CD4-positive, alpha-beta memory T cell (primary cell): Measurements from ENCODE around the gene CXCL5. TPM values are rescaled to one million over a fixed set of nuclear protein-coding genes. Genes with fewer than 3 reads are reported as not detected.
"Not testable (repeated sequence)": the region's sequence is repeated elsewhere in the genome, so short reads cannot be mapped to it uniquely, and the experiment has no call there.

Experiments used
- CTCF ChIA-PET: fragments of 350-600 bp; sonication (Branson Sonifier 250); formaldehyde crosslinking; loops from one replicate; lab custom pipeline; 2021; ENCODE audit warnings: inconsistent platforms; ENCODE audit not compliant: partially characterized antibody; lab: Charles Lee
- POLR2A ChIA-PET: fragments of 350-600 bp; sonication (Branson Sonifier 250); formaldehyde crosslinking; loops from one replicate; lab custom pipeline; 2021; ENCODE audit not compliant: partially characterized antibody; lab: Charles Lee
- DNase-seq, 5 donors: peaks; one replicate each; pipeline versions ENCODE4 v3.0.0 to v3.0.0-alpha.2; 2020 to 2022; ENCODE audit warnings: mixed read lengths in 1 of 5
- H3K27ac ChIP-seq: one replicate; pipeline ENCODE4 v1.7.0; 2013; ENCODE audit warnings: low read depth, low read length
- H3K27me3 ChIP-seq: 2 replicates; pipeline ENCODE4 v1.7.0; 2013; ENCODE audit warnings: mild to moderate bottlenecking, low read length, moderate library complexity; ENCODE audit not compliant: insufficient read depth
- H3K36me3 ChIP-seq: 2 replicates; pipeline ENCODE4 v1.7.0; 2013; ENCODE audit warnings: mild to moderate bottlenecking, low read length, moderate library complexity; ENCODE audit not compliant: insufficient read depth
- H3K4me1 ChIP-seq: 2 replicates; pipeline ENCODE4 v1.7.0; 2013; ENCODE audit warnings: mild to moderate bottlenecking, low read length, moderate library complexity; ENCODE audit not compliant: insufficient read depth
- H3K4me3 ChIP-seq, 2 donors: one replicate each; pipeline ENCODE4 v1.7.0; 2013; ENCODE audit warnings: low read length in 2 of 2, mild to moderate bottlenecking in 1 of 2
- H3K9me3 ChIP-seq, 2 donors: one replicate each; pipeline ENCODE4 v1.7.0; 2013; ENCODE audit warnings: low read length in 2 of 2, control low read depth in 1 of 2; ENCODE audit not compliant: control insufficient read depth in 1 of 2
- H3K27ac Mint-ChIP-seq, 7 donors: one replicate each; pipeline ENCODE4 v1.8.0; 2020 to 2021; ENCODE audit warnings: mixed read lengths in 7 of 7, mild to moderate bottlenecking in 6 of 7, inconsistent platforms in 3 of 7, moderate library complexity in 3 of 7
- H3K27me3 Mint-ChIP-seq, 2 donors: one replicate each; pipeline ENCODE4 v1.8.0; 2020 to 2021; ENCODE audit warnings: mixed read lengths in 2 of 2
- H3K36me3 Mint-ChIP-seq, 2 donors: one replicate each; pipeline ENCODE4 v1.8.0; 2020 to 2021; ENCODE audit warnings: mixed read lengths in 2 of 2, inconsistent platforms in 1 of 2, mild to moderate bottlenecking in 1 of 2
- H3K4me1 Mint-ChIP-seq, 4 donors: one replicate each; pipeline ENCODE4 v1.8.0; 2020 to 2021; ENCODE audit warnings: mixed read lengths in 4 of 4, mild to moderate bottlenecking in 1 of 4
- H3K4me3 Mint-ChIP-seq, 8 donors: one replicate each; pipeline ENCODE4 v1.8.0; 2020 to 2021; ENCODE audit warnings: mixed read lengths in 8 of 8, mild to moderate bottlenecking in 7 of 8, moderate library complexity in 6 of 8, inconsistent platforms in 3 of 8
- H3K9me3 Mint-ChIP-seq, 8 donors: one replicate each; pipeline ENCODE4 v1.8.0; 2020 to 2021; ENCODE audit warnings: mixed read lengths in 8 of 8, mild to moderate bottlenecking in 5 of 8, inconsistent platforms in 3 of 8, moderate library complexity in 1 of 8
- intact Hi-C: fragments of 100-400 bp; cut with micrococcal nuclease; formaldehyde crosslinking; loops from one replicate; pipeline ENCODE4 v1.15.1; 2023
- polyA plus RNA-seq, 2 donors: library from polyadenylated mRNA; unstranded; fragments of 300-500 nt; fragmentation: Illumina TruSeq; gene quantifications; one replicate each; pipeline ENCODE4 v1.2.3, GENCODE V29; 2021
- total RNA-seq, 2 experiments: library from RNA; stranded (reverse); gene quantifications; one replicate each; pipeline ENCODE4 v1.2.3, GENCODE V29; 2021

The CXCL5 gene
- total and polyA plus RNA-seq, 4 experiments from 2014 or later: not detected

GRCh38 chr4:73988061-73988460 lies 10.4 kb downstream of the CXCL5 start, which contains the start of gene PPBP:
Gene PPBP (minus strand): TSS chr4:73988190. CDS start chr4:73988103, 87 bp downstream.
- peaks cover 0 to 2% (median 0%) of the 10 kb centered on the region in 8 donors for H3K9me3 Mint-ChIP-seq
- intact Hi-C loops: no loop called here
- Histone ChIP-seq H3K9me3 (no peaks in the 10 kb centered on the region), H3K4me1 (no peaks in the 10 kb centered on the region), H3K4me3 (no peak within 1 kb of the TSS), H3K27me3 (no peaks in the 10 kb centered on the region), H3K27ac (no peak within 1 kb of the TSS), H3K36me3 (no peaks in the 10 kb centered on the region)
- H3K4me3 Mint-ChIP-seq: no peak within 1 kb of the TSS
- H3K36me3 Mint-ChIP-seq: no peaks in the 10 kb centered on the region
- ChIA-PET POLR2A (no interaction called here), CTCF (no interaction called here)
- H3K27ac Mint-ChIP-seq: no peak within 1 kb of the TSS
- peaks cover 1 to 2% of the 10 kb centered on the region in 2 donors for H3K27me3 Mint-ChIP-seq
- DNase-seq: no peak
- no peaks in the 10 kb centered on the region for H3K4me1 Mint-ChIP-seq

DNA sequence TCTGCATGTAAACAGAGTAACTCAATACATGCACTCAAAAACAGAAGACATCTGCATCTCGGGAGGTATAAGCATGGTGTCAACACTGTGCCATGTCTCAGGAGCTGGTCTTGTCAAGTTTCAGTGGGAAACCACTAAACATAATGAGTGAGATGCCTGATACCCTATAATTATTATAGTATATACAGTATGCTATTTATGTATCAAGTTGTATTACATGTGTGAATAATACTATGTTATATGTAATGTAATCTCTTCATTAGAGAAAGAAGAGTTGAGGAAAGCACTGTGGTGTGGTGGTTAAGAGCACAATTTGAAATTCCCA lies 13.0 kb downstream of the CXCL5 start:
- ChIA-PET POLR2A (no interaction called here), CTCF (no interaction called here)
- no peak overlapping the region for H3K27ac ChIP-seq
- Mint-ChIP-seq H3K27ac (no peak overlapping the region), H3K4me3 (no peak overlapping the region), H3K9me3 (peaks cover 0 to 4% (median 0%) of the 10 kb centered on the region in 8 donors), H3K27me3 (peaks cover 1 to 4% of the 10 kb centered on the region in 2 donors), H3K4me1 (no peaks in the 10 kb centered on the region), H3K36me3 (no peaks in the 10 kb centered on the region)
- H3K4me1 ChIP-seq: no peaks in the 10 kb centered on the region
- intact Hi-C loops: no loop called here
- H3K36me3 ChIP-seq: no peaks in the 10 kb centered on the region
- no peaks in the 10 kb centered on the region for H3K9me3 ChIP-seq
- DNase-seq: no peak
- H3K4me3 ChIP-seq: no peak overlapping the region
- no peaks in the 10 kb centered on the region for H3K27me3 ChIP-seq

- no peak for DNase-seq
- no peaks in the 10 kb centered on the region for H3K36me3 Mint-ChIP-seq
- Histone ChIP-seq H3K27ac (no peak overlapping the region), H3K4me3 (no peak overlapping the region), H3K9me3 (no peaks in the 10 kb centered on the region), H3K36me3 (no peaks in the 10 kb centered on the region), H3K4me1 (no peaks in the 10 kb centered on the region), H3K27me3 (no peaks in the 10 kb centered on the region)
- H3K4me3 Mint-ChIP-seq: no peak overlapping the region
- peaks cover 0 to 4% (median 0%) of the 10 kb centered on the region in 8 donors for H3K9me3 Mint-ChIP-seq
- intact Hi-C loops: no loop called here
- no peaks in the 10 kb centered on the region for H3K4me1 Mint-ChIP-seq
- peaks cover 1 to 4% of the 10 kb centered on the region in 2 donors for H3K27me3 Mint-ChIP-seq
- POLR2A ChIA-PET: no interaction called here
- CTCF ChIA-PET: no interaction called here
- H3K27ac Mint-ChIP-seq: no peak overlapping the region
Observed at GRCh38 chr4:73984736-73985527, 13.5 kb downstream of the CXCL5 start.

- POLR2A ChIA-PET, H3K4me1 ChIP-seq, H3K27ac ChIP-seq, H3K36me3 Mint-ChIP-seq, H3K27me3 Mint-ChIP-seq, H3K27me3 ChIP-seq, intact Hi-C loops, H3K4me1 Mint-ChIP-seq, H3K9me3 Mint-ChIP-seq, H3K9me3 ChIP-seq, CTCF ChIA-PET, H3K4me3 Mint-ChIP-seq, H3K4me3 ChIP-seq, DNase-seq, H3K27ac Mint-ChIP-seq, H3K36me3 ChIP-seq: not testable (repeated sequence)
Observed at GRCh38 chr4:73981175-73981574, 17.3 kb downstream of the CXCL5 start.

- Histone ChIP-seq H3K4me1 (no peaks in the 10 kb centered on the region), H3K27me3 (no peaks in the 10 kb centered on the region), H3K4me3 (no peak overlapping the region), H3K27ac (no peak overlapping the region), H3K9me3 (no peaks in the 10 kb centered on the region), H3K36me3 (no peaks in the 10 kb centered on the region)
- ChIA-PET POLR2A (no interaction called here), CTCF (no interaction called here)
- H3K27ac Mint-ChIP-seq: no peak overlapping the region
- no peak for DNase-seq
- intact Hi-C loops: no loop called here
- peaks cover 1 to 4% of the 10 kb centered on the region in 2 donors for H3K27me3 Mint-ChIP-seq
- H3K36me3 Mint-ChIP-seq: no peaks in the 10 kb centered on the region
- no peaks in the 10 kb centered on the region for H3K4me1 Mint-ChIP-seq
- peaks cover 0 to 16% (median 9%) of the 10 kb centered on the region in 8 donors for H3K9me3 Mint-ChIP-seq
- no peak overlapping the region for H3K4me3 Mint-ChIP-seq
Observed at GRCh38 chr4:73979407-73979957, 19.0 kb downstream of the CXCL5 start.

- ChIA-PET POLR2A (no interaction called here), CTCF (no interaction called here)
- no peak overlapping the region for H3K4me3 Mint-ChIP-seq
- DNase-seq: no peak
- intact Hi-C loops: no loop called here
- Histone ChIP-seq H3K4me1 (no peaks in the 10 kb centered on the region), H3K36me3 (no peaks in the 10 kb centered on the region), H3K4me3 (no peak overlapping the region), H3K9me3 (no peaks in the 10 kb centered on the region), H3K27ac (no peak overlapping the region), H3K27me3 (no peaks in the 10 kb centered on the region)
- H3K36me3 Mint-ChIP-seq: no peaks in the 10 kb centered on the region
- no peak overlapping the region for H3K27ac Mint-ChIP-seq
- H3K4me1 Mint-ChIP-seq: no peaks in the 10 kb centered on the region
- peaks cover 1 to 4% of the 10 kb centered on the region in 2 donors for H3K27me3 Mint-ChIP-seq
- H3K9me3 Mint-ChIP-seq: peaks cover 0 to 18% (median 9%) of the 10 kb centered on the region in 8 donors
Observed at GRCh38 chr4:73978886-73979285, 19.6 kb downstream of the CXCL5 start.

DNA sequence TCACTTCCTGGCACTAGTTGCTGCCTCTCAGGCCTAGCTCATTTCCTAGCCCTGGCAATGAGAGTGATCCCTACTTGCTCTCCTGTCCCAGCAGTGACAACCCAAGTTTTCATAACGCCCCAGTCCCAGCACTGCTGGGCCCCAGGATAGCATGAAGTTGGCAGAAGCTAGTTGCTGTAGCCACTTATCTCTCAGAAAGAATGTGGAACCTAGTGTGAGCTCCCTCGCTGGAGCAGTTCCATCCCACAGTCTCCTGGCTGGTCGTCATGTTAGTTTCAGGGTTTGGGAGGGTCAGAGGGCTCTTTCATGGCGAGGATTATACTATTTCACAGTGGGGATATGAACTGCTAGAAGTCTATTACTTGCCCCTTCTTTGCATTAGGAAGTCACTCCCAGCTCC lies 21.8 kb downstream of the CXCL5 start:
- Mint-ChIP-seq H3K4me1 (no peaks in the 10 kb centered on the region), H3K27me3 (peaks cover 0 to 4% of the 10 kb centered on the region in 2 donors), H3K36me3 (no peaks in the 10 kb centered on the region), H3K27ac (no peak overlapping the region), H3K9me3 (peaks cover 2 to 28% (median 16%) of the 10 kb centered on the region in 8 donors), H3K4me3 (no peak overlapping the region)
- intact Hi-C loops: no loop called here
- H3K27ac ChIP-seq: no peak overlapping the region
- ChIA-PET CTCF (no interaction called here), POLR2A (no interaction called here)
- no peaks in the 10 kb centered on the region for H3K9me3 ChIP-seq
- no peaks in the 10 kb centered on the region for H3K4me1 ChIP-seq
- H3K36me3 ChIP-seq: no peaks in the 10 kb centered on the region
- no peak overlapping the region for H3K4me3 ChIP-seq
- H3K27me3 ChIP-seq: no peaks in the 10 kb centered on the region
- DNase-seq: no peak
